ENCODE measurements around the gene KIF16B. TPM values are rescaled to one million over a fixed set of nuclear protein-coding genes. Genes with fewer than 3 reads are reported as not detected.

The KIF16B gene
- total RNA-seq, 1 experiment from 2014 or later: 16.6 TPM

DNA sequence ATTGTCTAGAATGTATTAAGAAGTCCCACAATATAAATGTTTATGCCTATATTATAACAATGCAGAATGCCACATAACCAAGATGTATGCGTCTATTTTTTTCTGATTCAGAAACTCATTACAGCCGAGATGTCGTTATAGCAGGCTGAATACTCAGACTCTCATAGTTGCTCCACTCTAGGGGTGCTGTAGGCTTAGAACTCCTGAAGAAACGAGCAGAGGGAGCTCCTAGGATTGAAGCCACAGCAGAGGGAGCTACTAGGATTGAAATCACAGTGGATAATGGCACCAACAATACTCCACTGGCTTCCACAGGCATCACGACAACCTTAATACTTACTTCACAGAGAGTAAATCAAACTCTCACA lies 208.9 kb downstream of the KIF16B start:
- Histone ChIP-seq H3K4me3 (ENCODE audit: low read depth in 2 of 2, low read length in 2 of 2) (no peak overlapping the region), H3K27ac (ENCODE audit: low read length) (no peak overlapping the region), H3K4me1 (ENCODE audit: control insufficient read depth, insufficient read depth, low read length) (no peaks in the 10 kb centered on the region), H3K27me3 (ENCODE audit: control insufficient read depth, insufficient read depth, low read length) (no peaks in the 10 kb centered on the region), H3K36me3 (ENCODE audit: control insufficient read depth, insufficient read depth, low read length) (no peaks in the 10 kb centered on the region), H3K9me3 (ENCODE audit: control insufficient read depth, insufficient read depth, low read depth, low read length) (no peaks in the 10 kb centered on the region)
- intact Hi-C loops (cut with micrococcal nuclease; ENCODE audit: unreplicated experiment) (no loop called here), in situ Hi-C loops (cut with HindIII; ENCODE audit: low pct_unique_long_range_greater_than_20kb, low sequenced_read_pairs) (no loop called here)
- no TSS peak for BruUV-seq (replicated peaks)
- TF ChIP-seq, protein P1, sequence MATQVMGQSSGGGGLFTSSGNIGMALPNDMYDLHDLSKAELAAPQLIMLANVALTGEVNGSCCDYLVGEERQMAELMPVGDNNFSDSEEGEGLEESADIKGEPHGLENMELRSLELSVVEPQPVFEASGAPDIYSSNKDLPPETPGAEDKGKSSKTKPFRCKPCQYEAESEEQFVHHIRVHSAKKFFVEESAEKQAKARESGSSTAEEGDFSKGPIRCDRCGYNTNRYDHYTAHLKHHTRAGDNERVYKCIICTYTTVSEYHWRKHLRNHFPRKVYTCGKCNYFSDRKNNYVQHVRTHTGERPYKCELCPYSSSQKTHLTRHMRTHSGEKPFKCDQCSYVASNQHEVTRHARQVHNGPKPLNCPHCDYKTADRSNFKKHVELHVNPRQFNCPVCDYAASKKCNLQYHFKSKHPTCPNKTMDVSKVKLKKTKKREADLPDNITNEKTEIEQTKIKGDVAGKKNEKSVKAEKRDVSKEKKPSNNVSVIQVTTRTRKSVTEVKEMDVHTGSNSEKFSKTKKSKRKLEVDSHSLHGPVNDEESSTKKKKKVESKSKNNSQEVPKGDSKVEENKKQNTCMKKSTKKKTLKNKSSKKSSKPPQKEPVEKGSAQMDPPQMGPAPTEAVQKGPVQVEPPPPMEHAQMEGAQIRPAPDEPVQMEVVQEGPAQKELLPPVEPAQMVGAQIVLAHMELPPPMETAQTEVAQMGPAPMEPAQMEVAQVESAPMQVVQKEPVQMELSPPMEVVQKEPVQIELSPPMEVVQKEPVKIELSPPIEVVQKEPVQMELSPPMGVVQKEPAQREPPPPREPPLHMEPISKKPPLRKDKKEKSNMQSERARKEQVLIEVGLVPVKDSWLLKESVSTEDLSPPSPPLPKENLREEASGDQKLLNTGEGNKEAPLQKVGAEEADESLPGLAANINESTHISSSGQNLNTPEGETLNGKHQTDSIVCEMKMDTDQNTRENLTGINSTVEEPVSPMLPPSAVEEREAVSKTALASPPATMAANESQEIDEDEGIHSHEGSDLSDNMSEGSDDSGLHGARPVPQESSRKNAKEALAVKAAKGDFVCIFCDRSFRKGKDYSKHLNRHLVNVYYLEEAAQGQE (IDR thresholded peaks at IDR 0.05; ENCODE audit: insufficient read depth in 1 of 2, low read depth in 2 of 2, low read length in 1 of 2): no peak
- CTCF ChIA-PET: no interaction called here
- DNase-seq (ENCODE audit: low read depth, low spot score) (no peak), ATAC-seq (no peak)
- POLR2A ChIA-PET: no interaction called here

DNA sequence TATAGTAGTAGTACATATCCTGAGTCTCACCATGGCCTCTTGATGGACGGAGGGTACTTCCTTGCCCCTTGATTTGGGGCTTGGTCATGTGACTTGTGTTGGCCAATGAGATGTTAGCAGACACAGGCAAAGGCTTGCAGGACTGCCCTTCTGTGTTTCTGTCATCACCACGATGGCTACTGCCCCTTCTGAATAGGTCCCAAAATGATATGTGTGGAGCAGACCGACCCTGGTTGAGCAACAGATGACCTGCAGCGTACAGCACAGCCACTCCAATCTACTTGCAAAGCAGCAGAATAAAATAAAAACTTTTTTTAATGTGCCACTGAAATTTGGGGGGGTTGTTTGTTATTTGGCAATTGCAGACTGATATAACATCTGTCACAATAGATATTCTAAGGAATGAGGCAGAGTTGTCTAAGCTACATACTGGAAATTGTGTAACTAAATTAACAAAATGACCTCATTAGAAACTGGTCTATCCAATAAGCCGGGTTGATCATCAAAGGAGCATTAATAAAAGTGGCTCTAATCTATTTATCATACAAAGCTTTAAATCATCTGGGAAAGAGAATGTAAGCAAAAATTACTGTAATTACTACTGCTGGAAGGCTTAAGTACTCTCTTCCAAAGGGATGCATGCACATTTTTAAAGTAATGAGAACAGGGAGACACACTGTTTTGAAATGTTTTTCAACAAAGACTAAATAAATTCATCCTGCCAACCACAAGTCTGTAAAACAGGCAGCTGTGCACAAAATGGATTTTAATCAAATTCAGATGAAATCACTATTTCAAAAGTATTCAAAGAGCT lies 209.5 kb downstream of the KIF16B start:
- no peaks in the 10 kb centered on the region for H3K4me1 ChIP-seq (ENCODE audit: control insufficient read depth, insufficient read depth, low read length)
- intact Hi-C loops (cut with micrococcal nuclease; ENCODE audit: unreplicated experiment) (no loop called here), in situ Hi-C loops (cut with HindIII; ENCODE audit: low pct_unique_long_range_greater_than_20kb, low sequenced_read_pairs) (no loop called here)
- no peak for ATAC-seq
- H3K27ac ChIP-seq (ENCODE audit: low read length): no peak overlapping the region
- POLR2A ChIA-PET: no interaction called here
- TF ChIP-seq, protein P2, sequence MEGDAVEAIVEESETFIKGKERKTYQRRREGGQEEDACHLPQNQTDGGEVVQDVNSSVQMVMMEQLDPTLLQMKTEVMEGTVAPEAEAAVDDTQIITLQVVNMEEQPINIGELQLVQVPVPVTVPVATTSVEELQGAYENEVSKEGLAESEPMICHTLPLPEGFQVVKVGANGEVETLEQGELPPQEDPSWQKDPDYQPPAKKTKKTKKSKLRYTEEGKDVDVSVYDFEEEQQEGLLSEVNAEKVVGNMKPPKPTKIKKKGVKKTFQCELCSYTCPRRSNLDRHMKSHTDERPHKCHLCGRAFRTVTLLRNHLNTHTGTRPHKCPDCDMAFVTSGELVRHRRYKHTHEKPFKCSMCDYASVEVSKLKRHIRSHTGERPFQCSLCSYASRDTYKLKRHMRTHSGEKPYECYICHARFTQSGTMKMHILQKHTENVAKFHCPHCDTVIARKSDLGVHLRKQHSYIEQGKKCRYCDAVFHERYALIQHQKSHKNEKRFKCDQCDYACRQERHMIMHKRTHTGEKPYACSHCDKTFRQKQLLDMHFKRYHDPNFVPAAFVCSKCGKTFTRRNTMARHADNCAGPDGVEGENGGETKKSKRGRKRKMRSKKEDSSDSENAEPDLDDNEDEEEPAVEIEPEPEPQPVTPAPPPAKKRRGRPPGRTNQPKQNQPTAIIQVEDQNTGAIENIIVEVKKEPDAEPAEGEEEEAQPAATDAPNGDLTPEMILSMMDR (IDR thresholded peaks at IDR 0.05): no peak
- TF ChIP-seq SIN3A (IDR thresholded peaks at IDR 0.05; ENCODE audit: borderline replicate concordance, insufficient read depth, low read depth, low read length) (no peak), TCF7L2 (IDR thresholded peaks at IDR 0.05; ENCODE audit: low read depth, low read length) (no peak), POLR2AphosphoS5 (IDR thresholded peaks at IDR 0.05; ENCODE audit: low read depth, low read length) (no peak)
- TF ChIP-seq, protein P1 (IDR thresholded peaks at IDR 0.05; ENCODE audit: insufficient read depth in 1 of 2, low read depth in 2 of 2, low read length in 1 of 2): no peak
- no peak for DNase-seq (ENCODE audit: low read depth, low spot score)
- CTCF ChIA-PET: no interaction called here
- no TSS peak for BruUV-seq (replicated peaks)
- no peaks in the 10 kb centered on the region for H3K36me3 ChIP-seq (ENCODE audit: control insufficient read depth, insufficient read depth, low read length)
- H3K27me3 ChIP-seq (ENCODE audit: control insufficient read depth, insufficient read depth, low read length): no peaks in the 10 kb centered on the region
- no peak overlapping the region for H3K4me3 ChIP-seq (ENCODE audit: low read depth in 2 of 2, low read length in 2 of 2)
- H3K9me3 ChIP-seq (ENCODE audit: control insufficient read depth, insufficient read depth, low read depth, low read length): no peaks in the 10 kb centered on the region
